Gastrocnemius medialis (tissue), 4 donors: ENCODE data around the gene GRK1.

Experiments
- CTCF ChIP-seq, 5 experiments: fragments of 450-650 bp in 3 of 5; fragments of 200-600 bp in 2 of 5; sonication (generic) in 2 of 5; IDR thresholded peaks in 4 of 5; conservative IDR thresholded peaks in 1 of 5; 1 replicate in 4 of 5; 2 replicates in 1 of 5; pipeline ENCODE4 v1.5.1; 2016 to 2019; ENCODE audit warnings: antibody characterized with exemption in 5 of 5, mild to moderate bottlenecking in 3 of 5, moderate library complexity in 3 of 5
- POLR2A ChIP-seq, 2 donors: fragments of 450-650 bp; IDR thresholded peaks; one replicate each; pipeline ENCODE4 v1.6.1; 2017; ENCODE audit warnings: antibody characterized with exemption in 2 of 2, mild to moderate bottlenecking in 2 of 2, moderate library complexity in 2 of 2

GRCh38 chr13:113641426-113641825, 25.6 kb upstream of the GRK1 start:
- no peak for TF ChIP-seq CTCF (IDR thresholded peaks at IDR 0.05 in 4 of 5, conservative IDR thresholded peaks at IDR 0.05 in 1 of 5)
- TF ChIP-seq POLR2A (IDR thresholded peaks at IDR 0.05), result no peak
